GM20000 (cell line): ENCODE results near the gene HSDL2.

Source experiments
- DNase-seq: peaks from one replicate; pipeline ENCODE4 v3.0.0; 2012; ENCODE audit warnings: low spot score
- TF ChIP-seq, protein P1 (sequence below): IDR thresholded peaks from 2 replicates; pipeline ENCODE4 v1.5.1; 2012; ENCODE audit warnings: mild to moderate bottlenecking, control low read depth; ENCODE audit errors: extremely low read depth, missing control alignments

HSDL2 gene

DNA sequence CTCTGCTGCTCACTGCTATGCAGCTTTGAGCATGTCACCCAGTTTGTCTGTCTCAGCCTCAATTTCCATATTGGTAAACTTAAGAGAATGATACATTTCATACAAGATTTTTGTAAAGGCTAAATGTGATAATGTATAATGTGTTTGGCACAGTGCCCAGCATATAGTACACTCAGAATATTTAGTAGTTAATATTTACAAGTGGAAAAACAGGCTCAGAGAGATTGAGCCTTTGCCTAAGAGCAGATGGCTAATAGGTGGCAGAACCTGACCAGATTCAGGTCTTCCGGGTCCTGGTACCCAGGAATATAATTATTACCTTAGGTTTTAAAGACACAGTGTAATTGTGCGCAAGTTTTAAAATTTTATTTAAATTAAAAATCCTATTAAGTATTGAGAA, 59.9 kb downstream of the HSDL2 start:
- DNase-seq, result no peak

DNA sequence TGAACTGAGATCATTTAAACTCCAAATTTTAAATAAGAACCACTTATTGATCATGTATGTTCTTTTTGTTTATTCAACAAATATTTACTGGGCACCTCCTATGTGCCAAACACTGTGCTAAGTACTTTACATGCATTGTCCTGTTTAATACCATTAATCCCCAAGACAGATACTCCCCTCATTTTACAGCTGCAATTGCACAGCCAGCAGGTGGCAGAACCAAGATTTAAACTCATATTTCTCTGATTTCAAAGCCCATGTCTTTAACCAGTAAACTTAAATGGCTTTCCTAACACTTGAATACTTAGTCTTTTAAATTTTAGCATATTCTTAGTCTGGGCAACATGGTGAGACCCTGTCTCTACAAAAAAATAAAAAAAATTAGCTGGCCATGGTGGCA, 63.3 kb downstream of the HSDL2 start:
- peak; percentile 8 for DNase-seq
- TF ChIP-seq, protein P1, sequence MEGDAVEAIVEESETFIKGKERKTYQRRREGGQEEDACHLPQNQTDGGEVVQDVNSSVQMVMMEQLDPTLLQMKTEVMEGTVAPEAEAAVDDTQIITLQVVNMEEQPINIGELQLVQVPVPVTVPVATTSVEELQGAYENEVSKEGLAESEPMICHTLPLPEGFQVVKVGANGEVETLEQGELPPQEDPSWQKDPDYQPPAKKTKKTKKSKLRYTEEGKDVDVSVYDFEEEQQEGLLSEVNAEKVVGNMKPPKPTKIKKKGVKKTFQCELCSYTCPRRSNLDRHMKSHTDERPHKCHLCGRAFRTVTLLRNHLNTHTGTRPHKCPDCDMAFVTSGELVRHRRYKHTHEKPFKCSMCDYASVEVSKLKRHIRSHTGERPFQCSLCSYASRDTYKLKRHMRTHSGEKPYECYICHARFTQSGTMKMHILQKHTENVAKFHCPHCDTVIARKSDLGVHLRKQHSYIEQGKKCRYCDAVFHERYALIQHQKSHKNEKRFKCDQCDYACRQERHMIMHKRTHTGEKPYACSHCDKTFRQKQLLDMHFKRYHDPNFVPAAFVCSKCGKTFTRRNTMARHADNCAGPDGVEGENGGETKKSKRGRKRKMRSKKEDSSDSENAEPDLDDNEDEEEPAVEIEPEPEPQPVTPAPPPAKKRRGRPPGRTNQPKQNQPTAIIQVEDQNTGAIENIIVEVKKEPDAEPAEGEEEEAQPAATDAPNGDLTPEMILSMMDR, result peak; percentile 39

More for the DNA sequence above, 59.9 kb downstream of the HSDL2 start:
- TF ChIP-seq, protein P1, result no peak

DNA sequence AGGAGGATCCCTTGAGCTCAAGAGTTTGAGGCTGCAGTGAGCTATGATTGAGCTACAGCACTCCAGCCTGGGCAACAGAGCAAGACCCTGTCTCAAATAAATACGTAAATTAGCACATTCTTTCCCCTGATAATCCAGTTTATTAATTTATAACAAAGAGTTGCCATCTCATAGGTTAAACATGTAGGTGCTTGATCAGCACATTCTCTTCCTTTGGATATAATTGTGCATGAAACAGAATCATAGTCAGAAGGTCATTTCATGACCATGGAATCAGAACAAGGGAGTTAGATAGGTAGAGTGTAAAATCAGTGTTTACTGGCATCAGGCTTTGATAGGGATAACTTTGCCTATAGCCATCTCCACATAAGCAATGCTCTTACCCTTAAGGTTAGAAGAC, 63.7 kb downstream of the HSDL2 start:
- TF ChIP-seq, protein P1, result no peak
- DNase-seq, result no peak

DNA sequence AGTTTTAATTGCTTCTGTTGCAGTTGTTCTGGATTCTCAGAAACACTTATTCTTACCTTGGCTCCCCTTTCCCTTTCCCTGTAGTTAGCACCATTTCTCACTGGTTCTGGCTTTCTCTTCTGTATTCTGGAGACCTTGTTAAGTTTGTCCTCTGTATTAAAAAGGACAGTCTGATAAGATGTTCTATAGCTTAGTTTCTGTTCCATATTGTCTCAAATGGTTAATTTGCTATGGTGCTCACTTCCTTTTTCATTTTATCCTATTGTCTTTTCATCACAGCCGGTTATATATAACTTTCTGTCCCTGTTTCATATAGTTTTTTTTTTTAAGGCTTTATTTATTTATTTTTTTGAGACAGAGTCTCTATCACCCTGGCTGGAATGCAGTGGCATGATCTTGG, 65.3 kb downstream of the HSDL2 start:
- TF ChIP-seq, protein P1, result no peak
- DNase-seq, result peak; percentile 10

DNA sequence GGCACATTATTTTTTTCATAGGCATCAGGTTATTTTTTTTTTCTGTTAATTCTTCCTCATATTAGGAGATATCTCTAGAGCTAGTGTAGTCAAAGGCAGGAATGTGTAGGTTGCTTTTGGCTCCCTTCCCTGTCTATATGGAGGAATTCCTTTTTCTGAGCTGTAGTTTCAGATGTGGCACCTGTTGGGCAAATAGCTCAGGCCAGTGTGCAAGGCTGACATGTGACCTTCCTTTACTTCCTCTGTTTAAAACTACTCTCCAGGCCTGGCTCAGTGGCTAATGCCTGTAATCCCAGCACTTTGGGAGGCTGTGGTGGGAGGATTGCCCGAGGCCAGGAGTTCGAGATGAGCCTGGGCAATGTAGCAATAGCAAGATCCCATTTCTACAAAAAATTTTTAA, 66.2 kb downstream of the HSDL2 start:
- DNase-seq, result no peak
- TF ChIP-seq, protein P1, result no peak

DNA sequence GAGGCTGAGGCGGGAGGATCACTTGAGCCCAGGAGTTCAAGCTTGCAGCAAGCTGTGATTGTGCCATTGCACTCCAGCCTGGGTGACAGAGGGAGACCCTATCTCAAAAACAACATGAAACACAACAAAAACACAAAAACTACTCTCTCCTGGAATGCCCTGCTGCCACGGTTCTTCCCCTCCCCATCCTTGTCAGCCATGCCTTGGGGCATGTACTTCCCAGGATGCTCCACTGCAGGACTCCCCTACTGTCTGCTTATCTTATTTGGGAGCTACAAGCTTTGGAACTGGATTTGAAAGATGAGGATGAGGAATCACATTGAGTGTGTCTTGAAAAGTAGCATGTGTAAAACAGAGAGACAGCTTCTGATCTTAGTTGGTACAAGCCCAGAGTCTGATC, 66.6 kb downstream of the HSDL2 start:
- TF ChIP-seq, protein P1, result no peak
- no peak for DNase-seq

DNA sequence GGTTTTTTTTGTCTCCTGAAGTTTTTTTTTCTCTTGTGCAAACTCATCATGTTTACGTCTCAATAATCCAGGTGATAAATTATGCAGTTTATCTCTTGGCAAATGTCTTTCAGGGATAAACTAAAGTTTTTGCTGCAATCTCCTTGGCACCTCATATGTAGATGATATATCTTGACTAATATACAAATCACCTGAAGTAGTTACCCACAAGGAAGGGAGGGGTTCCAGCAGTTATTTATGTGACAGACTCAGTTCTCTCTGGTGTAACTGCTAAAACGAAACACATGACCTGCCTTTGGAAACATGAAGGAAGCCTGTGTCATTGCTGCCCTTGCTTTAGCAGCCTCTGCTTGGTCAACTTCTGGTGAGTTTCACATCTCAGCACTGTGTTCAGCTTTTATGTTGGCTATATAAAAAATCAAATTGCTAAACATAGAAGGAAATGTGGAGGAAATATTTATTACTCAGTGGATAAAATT, 67.4 kb downstream of the HSDL2 start:
- no peak for DNase-seq
- TF ChIP-seq, protein P1, result no peak
